ENCODE measurements around the gene CKAP2L.

DNA sequence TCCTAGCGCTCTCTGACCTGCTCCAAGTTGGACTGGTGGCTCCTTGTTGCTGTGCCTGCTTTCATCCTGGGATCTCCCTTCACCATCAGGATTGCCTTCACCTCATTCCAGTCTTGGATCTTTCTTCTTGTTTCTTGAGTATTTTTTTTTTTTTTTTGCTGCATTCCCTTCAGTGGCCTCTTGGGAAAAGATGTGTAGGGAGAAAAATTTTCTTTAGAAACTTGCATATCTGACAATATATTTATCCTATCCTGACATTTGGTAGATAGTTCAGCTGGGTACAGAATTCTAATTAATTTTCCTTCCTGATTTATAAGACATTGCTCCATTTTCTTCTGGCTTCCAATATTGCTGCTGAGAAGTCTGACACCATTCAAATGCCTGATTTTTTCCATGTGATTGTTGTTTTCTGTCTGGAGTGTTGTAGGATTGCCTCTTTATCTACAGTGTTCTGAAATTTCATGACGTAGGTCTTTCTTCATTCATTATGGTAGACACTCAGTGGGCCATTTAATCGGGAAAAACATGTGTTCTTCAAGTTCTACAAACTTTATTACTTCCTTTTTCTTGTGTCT lies 42.9 kb upstream of the CKAP2L start:
- TF ChIP-seq, protein P1, sequence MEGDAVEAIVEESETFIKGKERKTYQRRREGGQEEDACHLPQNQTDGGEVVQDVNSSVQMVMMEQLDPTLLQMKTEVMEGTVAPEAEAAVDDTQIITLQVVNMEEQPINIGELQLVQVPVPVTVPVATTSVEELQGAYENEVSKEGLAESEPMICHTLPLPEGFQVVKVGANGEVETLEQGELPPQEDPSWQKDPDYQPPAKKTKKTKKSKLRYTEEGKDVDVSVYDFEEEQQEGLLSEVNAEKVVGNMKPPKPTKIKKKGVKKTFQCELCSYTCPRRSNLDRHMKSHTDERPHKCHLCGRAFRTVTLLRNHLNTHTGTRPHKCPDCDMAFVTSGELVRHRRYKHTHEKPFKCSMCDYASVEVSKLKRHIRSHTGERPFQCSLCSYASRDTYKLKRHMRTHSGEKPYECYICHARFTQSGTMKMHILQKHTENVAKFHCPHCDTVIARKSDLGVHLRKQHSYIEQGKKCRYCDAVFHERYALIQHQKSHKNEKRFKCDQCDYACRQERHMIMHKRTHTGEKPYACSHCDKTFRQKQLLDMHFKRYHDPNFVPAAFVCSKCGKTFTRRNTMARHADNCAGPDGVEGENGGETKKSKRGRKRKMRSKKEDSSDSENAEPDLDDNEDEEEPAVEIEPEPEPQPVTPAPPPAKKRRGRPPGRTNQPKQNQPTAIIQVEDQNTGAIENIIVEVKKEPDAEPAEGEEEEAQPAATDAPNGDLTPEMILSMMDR (IDR thresholded peaks at IDR 0.05): no peak
- no peak for TF ChIP-seq ZFX (IDR thresholded peaks at IDR 0.05; ENCODE audit: borderline replicate concordance)

Data from 22Rv1 (cell line).